GM12878 (cell line): ENCODE results near the gene AFF1.

Experiments used
- CTCF ChIP-seq, 3 experiments: IDR thresholded peaks in 2 of 3; conservative IDR thresholded peaks in 1 of 3; 2 replicates each; pipeline ENCODE4 v1.5.1; 2011; ENCODE audit warnings: low read depth in 3 of 3, low read length in 3 of 3, mild to moderate bottlenecking in 3 of 3, control low read depth in 2 of 3, moderate library complexity in 2 of 3, inconsistent platforms in 1 of 3, mixed read lengths in 1 of 3; ENCODE audit not compliant: control insufficient read depth in 2 of 3, insufficient read depth in 1 of 3; ENCODE audit errors: extremely low read depth in 1 of 3
- ELK1 ChIP-seq: IDR thresholded peaks from 2 replicates; pipeline ENCODE4 v1.6.1; 2012; ENCODE audit warnings: low read depth, low read length, improper control_type of control experiment
- ESRRA ChIP-seq: IDR thresholded peaks from 2 replicates; pipeline ENCODE4 v1.6.1; 2012; ENCODE audit warnings: mild to moderate bottlenecking, low read length, improper control_type of control experiment
- EZH2 ChIP-seq: IDR thresholded peaks from 2 replicates; pipeline ENCODE4 v1.6.1; 2012; ENCODE audit warnings: low read depth, mild to moderate bottlenecking, control low read depth, inconsistent platforms, low read length, borderline replicate concordance; ENCODE audit not compliant: control insufficient read depth
- FOS ChIP-seq: IDR thresholded peaks from 3 replicates; pipeline ENCODE4 v1.6.1; 2011; ENCODE audit warnings: borderline replicate concordance; ENCODE audit not compliant: insufficient read length; ENCODE audit errors: extremely low read depth
- HDAC6 ChIP-seq: fragments of 200-600 bp; sonication (generic); IDR thresholded peaks from one replicate; pipeline ENCODE4 v1.8.0; 2017; ENCODE audit warnings: antibody characterized with exemption; ENCODE audit not compliant: unreplicated experiment
- POLR2AphosphoS5 ChIP-seq: IDR thresholded peaks from 2 replicates; pipeline ENCODE4 v1.6.1; 2011; ENCODE audit warnings: mild to moderate bottlenecking, low read length, inconsistent platforms
- PRDM15 ChIP-seq: fragments of 450-650 bp; formaldehyde crosslinking; IDR thresholded peaks from 2 replicates; pipeline ENCODE4 v1.4.0; 2020; ENCODE audit warnings: mild to moderate bottlenecking, moderate library complexity
- REST ChIP-seq: IDR thresholded peaks from 2 replicates; pipeline ENCODE4 v1.6.1; 2012; ENCODE audit warnings: mild to moderate bottlenecking, low read depth, low read length
- SP1 ChIP-seq: IDR thresholded peaks from one replicate; pipeline ENCODE4 v1.6.1; 2011; ENCODE audit warnings: low read depth, low read length
- SREBF2 ChIP-seq: IDR thresholded peaks from 2 replicates; pipeline ENCODE4 v1.6.1; 2012; ENCODE audit warnings: mild to moderate bottlenecking, low read length
- TF ChIP-seq, protein P1 (sequence below): fragments of 450-650 bp; formaldehyde crosslinking; IDR thresholded peaks from 2 replicates; pipeline ENCODE4 v1.5.0; 2022; ENCODE audit warnings: mild to moderate bottlenecking, missing genetic modification characterization
- TF ChIP-seq, protein P2 (sequence below): IDR thresholded peaks from 2 replicates; pipeline ENCODE4 v1.6.1; 2012; ENCODE audit warnings: low read depth, low read length, improper control_type of control experiment

DNA sequence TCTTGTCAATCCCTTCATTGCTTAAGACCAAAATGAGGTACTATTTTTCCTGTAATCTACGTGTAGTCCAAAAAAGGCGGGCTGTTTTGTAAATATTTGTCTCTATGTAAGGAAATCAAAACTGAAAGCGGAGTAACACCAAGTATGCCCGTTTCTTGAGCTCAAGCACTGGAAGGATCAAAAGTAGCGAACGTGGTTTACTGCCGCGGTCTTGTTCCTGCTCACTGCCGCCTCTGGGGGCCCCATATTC lies 71.5 kb downstream of the AFF1 start:
- no peak for TF ChIP-seq CTCF (IDR thresholded peaks at IDR 0.05 in 2 of 3, conservative IDR thresholded peaks at IDR 0.05 in 1 of 3; ENCODE audit: control insufficient read depth in 2 of 3, extremely low read depth in 1 of 3, insufficient read depth in 1 of 3, low read depth in 3 of 3, low read length in 3 of 3)
- TF ChIP-seq, protein P1, sequence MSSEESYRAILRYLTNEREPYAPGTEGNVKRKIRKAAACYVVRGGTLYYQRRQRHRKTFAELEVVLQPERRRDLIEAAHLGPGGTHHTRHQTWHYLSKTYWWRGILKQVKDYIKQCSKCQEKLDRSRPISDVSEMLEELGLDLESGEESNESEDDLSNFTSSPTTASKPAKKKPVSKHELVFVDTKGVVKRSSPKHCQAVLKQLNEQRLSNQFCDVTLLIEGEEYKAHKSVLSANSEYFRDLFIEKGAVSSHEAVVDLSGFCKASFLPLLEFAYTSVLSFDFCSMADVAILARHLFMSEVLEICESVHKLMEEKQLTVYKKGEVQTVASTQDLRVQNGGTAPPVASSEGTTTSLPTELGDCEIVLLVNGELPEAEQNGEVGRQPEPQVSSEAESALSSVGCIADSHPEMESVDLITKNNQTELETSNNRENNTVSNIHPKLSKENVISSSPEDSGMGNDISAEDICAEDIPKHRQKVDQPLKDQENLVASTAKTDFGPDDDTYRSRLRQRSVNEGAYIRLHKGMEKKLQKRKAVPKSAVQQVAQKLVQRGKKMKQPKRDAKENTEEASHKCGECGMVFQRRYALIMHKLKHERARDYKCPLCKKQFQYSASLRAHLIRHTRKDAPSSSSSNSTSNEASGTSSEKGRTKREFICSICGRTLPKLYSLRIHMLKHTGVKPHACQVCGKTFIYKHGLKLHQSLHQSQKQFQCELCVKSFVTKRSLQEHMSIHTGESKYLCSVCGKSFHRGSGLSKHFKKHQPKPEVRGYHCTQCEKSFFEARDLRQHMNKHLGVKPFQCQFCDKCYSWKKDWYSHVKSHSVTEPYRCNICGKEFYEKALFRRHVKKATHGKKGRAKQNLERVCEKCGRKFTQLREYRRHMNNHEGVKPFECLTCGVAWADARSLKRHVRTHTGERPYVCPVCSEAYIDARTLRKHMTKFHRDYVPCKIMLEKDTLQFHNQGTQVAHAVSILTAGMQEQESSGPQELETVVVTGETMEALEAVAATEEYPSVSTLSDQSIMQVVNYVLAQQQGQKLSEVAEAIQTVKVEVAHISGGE (CRISPR knock-in tag) = no peak
- no peak for TF ChIP-seq ELK1
- TF ChIP-seq ESRRA = no peak
- TF ChIP-seq HDAC6 = no peak
- no peak for TF ChIP-seq POLR2AphosphoS5
- TF ChIP-seq SREBF2 = no peak
- TF ChIP-seq REST = no peak
- no peak for TF ChIP-seq EZH2
- TF ChIP-seq, protein P2, sequence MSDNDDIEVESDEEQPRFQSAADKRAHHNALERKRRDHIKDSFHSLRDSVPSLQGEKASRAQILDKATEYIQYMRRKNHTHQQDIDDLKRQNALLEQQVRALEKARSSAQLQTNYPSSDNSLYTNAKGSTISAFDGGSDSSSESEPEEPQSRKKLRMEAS = no peak
- TF ChIP-seq FOS = no peak
- no peak for TF ChIP-seq SP1
- no peak for TF ChIP-seq PRDM15
